GM23338 (cell line): ENCODE measurements around the gene MYLK3. TPM values are rescaled to one million over a fixed set of nuclear protein-coding genes. Genes with fewer than 3 reads are reported as not detected.

Experiments
- ATAC-seq: fragments of 200-7000 bp; cut with Tn5 transposase; 3 replicates; pipeline ENCODE4 v1.9.1; 2020
- DNase-seq: peaks from one replicate; pipeline ENCODE4 v3.0.0-alpha.2; 2015; ENCODE audit warnings: low spot score
- H2AFZ ChIP-seq: fragments of 200-600 bp; sonication (generic); 2 replicates; pipeline ENCODE4 v1.8.0; 2016; ENCODE audit warnings: antibody characterized with exemption, mild to moderate bottlenecking, moderate library complexity
- H3F3A ChIP-seq: fragments of 200-600 bp; sonication (generic); replicated peaks from 2 replicates; pipeline ENCODE4 v1.8.0; 2017; ENCODE audit warnings: antibody characterized with exemption, mixed run types, low read depth
- H3K27ac ChIP-seq: fragments of 200-600 bp; sonication (generic); 2 replicates; pipeline ENCODE4 v1.6.1; 2016; ENCODE audit warnings: low read depth
- H3K27me3 ChIP-seq: fragments of 200-600 bp; sonication (generic); 2 replicates; pipeline ENCODE4 v1.8.0; 2016; ENCODE audit warnings: mild to moderate bottlenecking, mixed run types, moderate library complexity; ENCODE audit not compliant: insufficient read depth
- H3K36me3 ChIP-seq: fragments of 200-600 bp; sonication (generic); 2 replicates; pipeline ENCODE4 v1.8.0; 2016; ENCODE audit warnings: mild to moderate bottlenecking; ENCODE audit not compliant: insufficient read depth
- H3K4me1 ChIP-seq: fragments of 200-600 bp; sonication (generic); 2 replicates; pipeline ENCODE4 v1.8.0; 2016; ENCODE audit warnings: mild to moderate bottlenecking, moderate library complexity; ENCODE audit not compliant: insufficient read depth
- H3K4me2 ChIP-seq: fragments of 200-600 bp; sonication (generic); 2 replicates; pipeline ENCODE4 v1.7.1; 2017; ENCODE audit warnings: mixed run types
- H3K4me3 ChIP-seq: fragments of 200-600 bp; sonication (generic); 2 replicates; pipeline ENCODE4 v1.6.1; 2016; ENCODE audit warnings: mixed run types
- H3K79me2 ChIP-seq: fragments of 200-600 bp; sonication (generic); replicated peaks from 2 replicates; pipeline ENCODE4 v1.8.0; 2017; ENCODE audit warnings: mild to moderate bottlenecking; ENCODE audit not compliant: insufficient read depth
- H3K9me2 ChIP-seq: fragments of 200-600 bp; sonication (generic); 2 replicates; pipeline ENCODE4 v1.8.0; 2017; ENCODE audit not compliant: insufficient read depth
- H4K20me1 ChIP-seq: fragments of 200-600 bp; sonication (generic); replicated peaks from 2 replicates; pipeline ENCODE4 v1.8.0; 2017; ENCODE audit warnings: mild to moderate bottlenecking; ENCODE audit not compliant: insufficient read depth
- H3K27ac Mint-ChIP-seq: 2 replicates; pipeline ENCODE4 v1.8.0; 2020; ENCODE audit warnings: inconsistent platforms, mild to moderate bottlenecking, moderate library complexity, mixed read lengths
- H3K27me3 Mint-ChIP-seq: 3 replicates; pipeline ENCODE4 v1.8.0; 2022; ENCODE audit warnings: low read depth, mild to moderate bottlenecking, moderate library complexity, mixed read lengths, inconsistent platforms; ENCODE audit not compliant: insufficient read depth, poor library complexity
- H3K36me3 Mint-ChIP-seq: 3 replicates; pipeline ENCODE4 v1.8.0; 2021; ENCODE audit warnings: low read depth, mild to moderate bottlenecking, inconsistent platforms, moderate library complexity, mixed read lengths
- H3K4me1 Mint-ChIP-seq: 3 replicates; pipeline ENCODE4 v1.8.0; 2020; ENCODE audit warnings: mild to moderate bottlenecking, inconsistent platforms, mixed read lengths
- H3K4me3 Mint-ChIP-seq: 3 replicates; pipeline ENCODE4 v1.8.0; 2021; ENCODE audit warnings: moderate library complexity, mild to moderate bottlenecking, inconsistent platforms, mixed read lengths
- H3K9me3 Mint-ChIP-seq: 3 replicates; pipeline ENCODE4 v1.8.0; 2020; ENCODE audit warnings: moderate library complexity, mild to moderate bottlenecking, inconsistent platforms, mixed read lengths
- CREB1 ChIP-seq: fragments of 250-450 bp; sonication (Bioruptor Pico); IDR thresholded peaks from 2 replicates; pipeline ENCODE4 v1.5.0; 2020; ENCODE audit warnings: low read depth, mild to moderate bottlenecking, moderate library complexity
- EZH2 ChIP-seq: fragments of 200-600 bp; sonication (generic); IDR thresholded peaks from one replicate; pipeline ENCODE4 v1.8.0; 2017; ENCODE audit warnings: antibody characterized with exemption, mild to moderate bottlenecking, low read depth; ENCODE audit not compliant: unreplicated experiment
- EZH2phosphoT487 ChIP-seq: fragments of 200-600 bp; sonication (generic); IDR thresholded peaks from one replicate; pipeline ENCODE4 v1.8.1; 2018; ENCODE audit warnings: antibody characterized with exemption; ENCODE audit not compliant: unreplicated experiment
- JUNB ChIP-seq: IDR thresholded peaks from one replicate; pipeline ENCODE4 v1.6.1; 2016; ENCODE audit warnings: antibody characterized with exemption; ENCODE audit not compliant: unreplicated experiment
- NANOG ChIP-seq: IDR thresholded peaks from 2 replicates; pipeline ENCODE4 v1.6.1; 2016; ENCODE audit warnings: antibody characterized with exemption, borderline replicate concordance
- POLR2AphosphoS5 ChIP-seq: IDR thresholded peaks from 2 replicates; pipeline ENCODE4 v1.6.1; 2016; ENCODE audit warnings: antibody characterized with exemption, low read depth
- REST ChIP-seq: IDR thresholded peaks from one replicate; pipeline ENCODE4 v1.6.1; 2018; ENCODE audit warnings: antibody characterized with exemption; ENCODE audit not compliant: unreplicated experiment
- STAT1 ChIP-seq: IDR thresholded peaks from one replicate; pipeline ENCODE4 v1.6.1; 2016; ENCODE audit warnings: antibody characterized with exemption; ENCODE audit not compliant: unreplicated experiment
- ZNF114 ChIP-seq: fragments of 250-450 bp; sonication (Bioruptor Pico); IDR thresholded peaks from 2 replicates; pipeline ENCODE4 v1.5.0; 2020; ENCODE audit warnings: mild to moderate bottlenecking, moderate library complexity
- ZNF331 ChIP-seq: fragments of 250-450 bp; sonication (Bioruptor Pico); IDR thresholded peaks from 2 replicates; pipeline ENCODE4 v1.5.0; 2020; ENCODE audit warnings: low read depth, mild to moderate bottlenecking, moderate library complexity
- ZNF462 ChIP-seq: fragments of 250-450 bp; sonication (Bioruptor Pico); IDR thresholded peaks from 2 replicates; pipeline ENCODE4 v1.5.0; 2020; ENCODE audit warnings: mild to moderate bottlenecking, moderate library complexity
- polyA plus RNA-seq: library from polyadenylated mRNA; unstranded; fragments of >200 nt; fragmentation: Nextera tagmentation; extraction: Ambion mirVana; gene quantifications from 2 replicates; pipeline ENCODE4 v1.2.1, GENCODE V29; 2016
- total RNA-seq: library from RNA; depleted of rRNA; stranded (reverse); fragments of >200 nt; shearing (Covaris generic); gene quantifications from 2 replicates; pipeline ENCODE4 v1.2.3, GENCODE V29; 2014
- TF ChIP-seq, protein P1 (sequence below), 2 experiments: fragments of 200-600 bp in 1 of 2; sonication (generic) in 1 of 2; conservative IDR thresholded peaks; 2 replicates each; pipeline versions ENCODE4 v1.5.1 to v1.6.1; 2016 to 2017; ENCODE audit warnings: antibody characterized with exemption in 2 of 2, low read depth in 2 of 2, mild to moderate bottlenecking in 2 of 2, moderate library complexity in 1 of 2
- TF ChIP-seq, protein P2 (sequence below): IDR thresholded peaks from 2 replicates; pipeline ENCODE4 v1.6.1; 2016; ENCODE audit warnings: antibody characterized with exemption

Gene MYLK3
- total and polyA plus RNA-seq, 2 experiments from 2014 or later, result 0.18 to 0.63 TPM

- Mint-ChIP-seq H3K27me3 (peaks cover 2% of the 10 kb centered on the region), H3K4me3 (no peak overlapping the region), H3K9me3 (no peaks in the 10 kb centered on the region), H3K36me3 (peaks cover 59% of the 10 kb centered on the region), H3K4me1 (peaks cover 10% of the 10 kb centered on the region; the same call in 2 of the 3 replicates), H3K27ac (no peak overlapping the region)
- Histone ChIP-seq H3K4me3 (no peak overlapping the region), H3K9me2 (no peaks in the 10 kb centered on the region), H3K79me2 (peaks cover 18% of the 10 kb centered on the region), H3K27ac (no peak overlapping the region), H3K4me2 (no peak overlapping the region), H2AFZ (no peak overlapping the region), H3F3A (peaks cover 7% of the 10 kb centered on the region), H3K4me1 (peaks cover 7% of the 10 kb centered on the region), H4K20me1 (peaks cover 13% of the 10 kb centered on the region), H3K27me3 (no peaks in the 10 kb centered on the region), H3K36me3 (peaks cover 58% of the 10 kb centered on the region)
- no peak for ATAC-seq
- TF ChIP-seq, protein P1, sequence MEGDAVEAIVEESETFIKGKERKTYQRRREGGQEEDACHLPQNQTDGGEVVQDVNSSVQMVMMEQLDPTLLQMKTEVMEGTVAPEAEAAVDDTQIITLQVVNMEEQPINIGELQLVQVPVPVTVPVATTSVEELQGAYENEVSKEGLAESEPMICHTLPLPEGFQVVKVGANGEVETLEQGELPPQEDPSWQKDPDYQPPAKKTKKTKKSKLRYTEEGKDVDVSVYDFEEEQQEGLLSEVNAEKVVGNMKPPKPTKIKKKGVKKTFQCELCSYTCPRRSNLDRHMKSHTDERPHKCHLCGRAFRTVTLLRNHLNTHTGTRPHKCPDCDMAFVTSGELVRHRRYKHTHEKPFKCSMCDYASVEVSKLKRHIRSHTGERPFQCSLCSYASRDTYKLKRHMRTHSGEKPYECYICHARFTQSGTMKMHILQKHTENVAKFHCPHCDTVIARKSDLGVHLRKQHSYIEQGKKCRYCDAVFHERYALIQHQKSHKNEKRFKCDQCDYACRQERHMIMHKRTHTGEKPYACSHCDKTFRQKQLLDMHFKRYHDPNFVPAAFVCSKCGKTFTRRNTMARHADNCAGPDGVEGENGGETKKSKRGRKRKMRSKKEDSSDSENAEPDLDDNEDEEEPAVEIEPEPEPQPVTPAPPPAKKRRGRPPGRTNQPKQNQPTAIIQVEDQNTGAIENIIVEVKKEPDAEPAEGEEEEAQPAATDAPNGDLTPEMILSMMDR (conservative IDR thresholded peaks at IDR 0.05; ENCODE audit: low read depth in 2 of 2), result no peak
- no peak for TF ChIP-seq ZNF114 (CRISPR knock-in tag)
- no peak for TF ChIP-seq JUNB
- no peak for TF ChIP-seq NANOG
- no peak for TF ChIP-seq STAT1
- no peak for TF ChIP-seq POLR2AphosphoS5
- TF ChIP-seq ZNF331, result no peak
- no peak for TF ChIP-seq EZH2phosphoT487
- no peak for TF ChIP-seq CREB1 (CRISPR knock-in tag)
- TF ChIP-seq, protein P2, sequence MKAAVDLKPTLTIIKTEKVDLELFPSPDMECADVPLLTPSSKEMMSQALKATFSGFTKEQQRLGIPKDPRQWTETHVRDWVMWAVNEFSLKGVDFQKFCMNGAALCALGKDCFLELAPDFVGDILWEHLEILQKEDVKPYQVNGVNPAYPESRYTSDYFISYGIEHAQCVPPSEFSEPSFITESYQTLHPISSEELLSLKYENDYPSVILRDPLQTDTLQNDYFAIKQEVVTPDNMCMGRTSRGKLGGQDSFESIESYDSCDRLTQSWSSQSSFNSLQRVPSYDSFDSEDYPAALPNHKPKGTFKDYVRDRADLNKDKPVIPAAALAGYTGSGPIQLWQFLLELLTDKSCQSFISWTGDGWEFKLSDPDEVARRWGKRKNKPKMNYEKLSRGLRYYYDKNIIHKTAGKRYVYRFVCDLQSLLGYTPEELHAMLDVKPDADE, result no peak
- TF ChIP-seq REST, result no peak
- TF ChIP-seq ZNF462 (CRISPR knock-in tag), result no peak
- TF ChIP-seq EZH2, result no peak
- no peak for DNase-seq
Measured at GRCh38 chr16:46695937-46696336, 52.2 kb downstream of the MYLK3 start.
